ENCODE data around the gene RYR2.

DNA sequence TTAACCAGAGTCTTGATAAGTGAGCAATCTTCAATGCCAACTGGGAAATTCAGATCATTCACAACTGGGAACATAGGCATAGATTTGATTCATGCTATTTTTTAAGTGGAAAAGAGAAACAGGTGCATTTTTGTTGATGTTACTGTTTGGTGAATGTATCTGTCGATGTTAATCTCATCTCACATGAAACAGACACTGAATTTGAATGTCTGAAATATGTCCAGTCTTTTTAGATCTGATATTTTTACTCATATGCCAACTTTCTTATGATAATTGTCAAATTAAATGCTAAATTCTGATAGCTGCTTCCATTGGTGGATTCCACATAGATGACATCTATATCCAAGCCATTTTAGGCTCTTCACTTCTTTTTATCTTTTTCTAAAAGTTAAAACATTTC lies 213.1 kb downstream of the RYR2 start:
- TF ChIP-seq EP300 (IDR thresholded peaks at IDR 0.05): no peak
- TF ChIP-seq, protein P1, sequence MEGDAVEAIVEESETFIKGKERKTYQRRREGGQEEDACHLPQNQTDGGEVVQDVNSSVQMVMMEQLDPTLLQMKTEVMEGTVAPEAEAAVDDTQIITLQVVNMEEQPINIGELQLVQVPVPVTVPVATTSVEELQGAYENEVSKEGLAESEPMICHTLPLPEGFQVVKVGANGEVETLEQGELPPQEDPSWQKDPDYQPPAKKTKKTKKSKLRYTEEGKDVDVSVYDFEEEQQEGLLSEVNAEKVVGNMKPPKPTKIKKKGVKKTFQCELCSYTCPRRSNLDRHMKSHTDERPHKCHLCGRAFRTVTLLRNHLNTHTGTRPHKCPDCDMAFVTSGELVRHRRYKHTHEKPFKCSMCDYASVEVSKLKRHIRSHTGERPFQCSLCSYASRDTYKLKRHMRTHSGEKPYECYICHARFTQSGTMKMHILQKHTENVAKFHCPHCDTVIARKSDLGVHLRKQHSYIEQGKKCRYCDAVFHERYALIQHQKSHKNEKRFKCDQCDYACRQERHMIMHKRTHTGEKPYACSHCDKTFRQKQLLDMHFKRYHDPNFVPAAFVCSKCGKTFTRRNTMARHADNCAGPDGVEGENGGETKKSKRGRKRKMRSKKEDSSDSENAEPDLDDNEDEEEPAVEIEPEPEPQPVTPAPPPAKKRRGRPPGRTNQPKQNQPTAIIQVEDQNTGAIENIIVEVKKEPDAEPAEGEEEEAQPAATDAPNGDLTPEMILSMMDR (IDR thresholded peaks at IDR 0.05): no peak

Measured in suprapubic skin (tissue), 3 donors.